Glutamatergic neuron (in vitro differentiated cells): ENCODE measurements around the gene BAHCC1. TPM values are rescaled to one million over a fixed set of nuclear protein-coding genes. Genes with fewer than 3 reads are reported as not detected.

Source experiments
- DNase-seq: peaks from one replicate; pipeline ENCODE4 v3.0.0; 2022
- H3K27ac Mint-ChIP-seq: one replicate; pipeline ENCODE4 v1.8.0; 2020; ENCODE audit warnings: mild to moderate bottlenecking, mixed read lengths, inconsistent platforms; ENCODE audit not compliant: unreplicated experiment
- H3K27me3 Mint-ChIP-seq: one replicate; pipeline ENCODE4 v1.8.0; 2020; ENCODE audit warnings: mild to moderate bottlenecking, moderate library complexity, mixed read lengths, inconsistent platforms; ENCODE audit not compliant: unreplicated experiment
- H3K36me3 Mint-ChIP-seq: one replicate; pipeline ENCODE4 v1.8.0; 2020; ENCODE audit warnings: mild to moderate bottlenecking, mixed read lengths, inconsistent platforms; ENCODE audit not compliant: unreplicated experiment
- H3K4me1 Mint-ChIP-seq: one replicate; pipeline ENCODE4 v1.8.0; 2020; ENCODE audit warnings: mild to moderate bottlenecking, low read depth, mixed read lengths, inconsistent platforms; ENCODE audit not compliant: unreplicated experiment
- H3K4me3 Mint-ChIP-seq: one replicate; pipeline ENCODE4 v1.8.0; 2020; ENCODE audit warnings: mild to moderate bottlenecking, mixed read lengths, inconsistent platforms; ENCODE audit not compliant: unreplicated experiment
- H3K9me3 Mint-ChIP-seq: one replicate; pipeline ENCODE4 v1.8.0; 2020; ENCODE audit warnings: mild to moderate bottlenecking, moderate library complexity, mixed read lengths, inconsistent platforms; ENCODE audit not compliant: unreplicated experiment
- total RNA-seq: library from RNA; stranded (reverse); fragmentation: NEBNext Ultra II Directional; extraction: Animal tissue kit (Norgen Biotek cat#: 25700); gene quantifications from one replicate; pipeline ENCODE4 v1.2.1, GENCODE V29; 2021; ENCODE audit not compliant: unreplicated experiment
- TF ChIP-seq, protein P1 (sequence below): fragments of 200-600 bp; sonication (generic); IDR thresholded peaks from one replicate; pipeline ENCODE4 v1.5.0; 2021; ENCODE audit not compliant: partially characterized antibody, unreplicated experiment

Gene BAHCC1
- total RNA-seq, 1 donor from 2014 or later, result 111 TPM

DNA sequence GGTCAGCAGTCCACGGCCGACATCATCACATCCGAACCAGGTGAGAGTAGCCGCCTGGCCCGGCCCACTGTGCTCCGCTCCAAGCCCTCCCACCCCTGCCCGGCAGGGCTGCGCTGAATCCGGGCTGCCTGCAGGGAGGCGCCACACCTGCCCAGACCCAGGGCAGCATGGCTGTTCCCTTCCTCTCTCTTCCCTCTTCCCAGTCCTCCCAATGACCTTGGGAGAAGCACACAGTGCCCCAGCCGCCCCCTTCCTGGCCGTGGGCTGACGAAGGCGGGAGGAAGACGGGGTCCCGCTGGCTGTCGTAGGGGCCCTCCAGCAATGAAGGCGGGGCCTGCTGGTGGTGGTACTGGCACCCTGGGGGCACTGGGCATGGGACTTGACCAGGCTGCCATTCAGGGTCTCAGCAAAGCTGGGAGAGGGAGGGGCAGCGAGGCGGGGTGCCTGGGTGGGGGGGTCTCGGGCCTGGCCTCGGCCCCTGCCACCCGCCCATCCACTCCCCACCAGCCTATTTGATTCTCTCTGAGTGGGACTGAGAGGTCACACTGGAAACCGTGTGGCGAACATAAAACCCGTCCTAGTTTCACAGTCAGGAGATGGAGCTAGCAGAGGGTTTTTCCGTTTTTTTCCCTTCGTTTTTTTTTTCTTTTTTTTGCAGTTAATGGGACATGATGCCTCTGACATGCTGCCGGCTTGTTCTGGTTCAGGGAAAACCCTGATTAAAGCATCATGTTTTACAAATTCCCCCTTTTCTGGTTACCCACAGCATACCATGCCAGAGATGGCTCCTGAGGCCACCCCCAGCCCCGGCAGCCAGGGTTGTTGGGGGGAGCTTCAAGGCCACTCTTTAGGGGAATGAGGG lies 50.6 kb downstream of the BAHCC1 start:
- TF ChIP-seq, protein P1, sequence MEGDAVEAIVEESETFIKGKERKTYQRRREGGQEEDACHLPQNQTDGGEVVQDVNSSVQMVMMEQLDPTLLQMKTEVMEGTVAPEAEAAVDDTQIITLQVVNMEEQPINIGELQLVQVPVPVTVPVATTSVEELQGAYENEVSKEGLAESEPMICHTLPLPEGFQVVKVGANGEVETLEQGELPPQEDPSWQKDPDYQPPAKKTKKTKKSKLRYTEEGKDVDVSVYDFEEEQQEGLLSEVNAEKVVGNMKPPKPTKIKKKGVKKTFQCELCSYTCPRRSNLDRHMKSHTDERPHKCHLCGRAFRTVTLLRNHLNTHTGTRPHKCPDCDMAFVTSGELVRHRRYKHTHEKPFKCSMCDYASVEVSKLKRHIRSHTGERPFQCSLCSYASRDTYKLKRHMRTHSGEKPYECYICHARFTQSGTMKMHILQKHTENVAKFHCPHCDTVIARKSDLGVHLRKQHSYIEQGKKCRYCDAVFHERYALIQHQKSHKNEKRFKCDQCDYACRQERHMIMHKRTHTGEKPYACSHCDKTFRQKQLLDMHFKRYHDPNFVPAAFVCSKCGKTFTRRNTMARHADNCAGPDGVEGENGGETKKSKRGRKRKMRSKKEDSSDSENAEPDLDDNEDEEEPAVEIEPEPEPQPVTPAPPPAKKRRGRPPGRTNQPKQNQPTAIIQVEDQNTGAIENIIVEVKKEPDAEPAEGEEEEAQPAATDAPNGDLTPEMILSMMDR, result no peak
- H3K36me3 Mint-ChIP-seq, result no peaks in the 10 kb centered on the region
- H3K27me3 Mint-ChIP-seq, result peaks cover 11% of the 10 kb centered on the region
- no peak for DNase-seq
- no peak overlapping the region for H3K4me3 Mint-ChIP-seq
- H3K9me3 Mint-ChIP-seq, result peaks cover 11% of the 10 kb centered on the region
- H3K4me1 Mint-ChIP-seq, result peaks cover 2% of the 10 kb centered on the region
- H3K27ac Mint-ChIP-seq, result no peak overlapping the region

DNA sequence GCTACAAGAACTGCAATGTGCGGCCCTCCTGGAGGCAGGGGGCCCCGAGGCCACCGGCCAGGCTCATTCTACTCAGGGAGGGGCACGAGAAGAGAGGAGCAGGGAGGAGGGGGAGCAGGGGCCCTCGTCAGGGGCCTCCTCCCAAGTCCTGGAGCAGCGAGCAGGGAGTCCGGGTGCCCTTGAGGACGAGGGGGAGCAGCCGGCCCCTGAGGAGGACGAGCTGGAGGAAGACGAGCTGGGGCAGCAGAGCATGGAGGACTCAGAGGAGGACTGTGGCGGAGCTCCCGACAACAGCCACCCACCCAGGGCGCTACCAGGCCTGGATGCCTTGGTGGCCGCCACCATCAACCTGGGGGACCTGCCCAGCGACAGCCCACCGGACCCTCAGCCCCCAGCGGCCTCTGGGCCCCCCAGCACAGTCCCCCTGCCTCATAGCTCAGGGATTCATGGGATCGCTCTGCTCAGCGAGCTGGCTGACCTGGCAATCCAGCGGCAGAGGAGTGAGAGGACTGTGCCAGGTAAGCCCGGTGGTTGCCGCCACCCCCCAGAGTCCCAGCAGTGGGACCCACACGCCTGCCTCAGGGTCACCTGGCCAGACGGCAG lies 52.2 kb downstream of the BAHCC1 start:
- Mint-ChIP-seq H3K27me3 (peaks cover 7% of the 10 kb centered on the region), H3K4me3 (no peak overlapping the region), H3K9me3 (peaks cover 8% of the 10 kb centered on the region), H3K4me1 (no peaks in the 10 kb centered on the region), H3K27ac (no peak overlapping the region), H3K36me3 (no peaks in the 10 kb centered on the region)
- DNase-seq, result no peak
- TF ChIP-seq, protein P1, result no peak

GRCh38 chr17:81448442-81448841 lies 53.2 kb downstream of the BAHCC1 start:
- Mint-ChIP-seq H3K27me3 (peaks cover 8% of the 10 kb centered on the region), H3K4me1 (peaks cover 4% of the 10 kb centered on the region), H3K9me3 (peaks cover 10% of the 10 kb centered on the region), H3K27ac (no peak overlapping the region), H3K4me3 (no peak overlapping the region), H3K36me3 (peaks cover 4% of the 10 kb centered on the region)
- no peak for DNase-seq
- TF ChIP-seq, protein P1, result no peak

GRCh38 chr17:81448950-81449349 lies 53.7 kb downstream of the BAHCC1 start:
- H3K27ac Mint-ChIP-seq, result no peak overlapping the region
- H3K9me3 Mint-ChIP-seq, result peaks cover 10% of the 10 kb centered on the region
- no peak overlapping the region for H3K4me3 Mint-ChIP-seq
- DNase-seq, result no peak
- peaks cover 4% of the 10 kb centered on the region for H3K36me3 Mint-ChIP-seq
- H3K27me3 Mint-ChIP-seq, result peaks cover 8% of the 10 kb centered on the region
- TF ChIP-seq, protein P1, result no peak
- peaks cover 4% of the 10 kb centered on the region for H3K4me1 Mint-ChIP-seq

DNA sequence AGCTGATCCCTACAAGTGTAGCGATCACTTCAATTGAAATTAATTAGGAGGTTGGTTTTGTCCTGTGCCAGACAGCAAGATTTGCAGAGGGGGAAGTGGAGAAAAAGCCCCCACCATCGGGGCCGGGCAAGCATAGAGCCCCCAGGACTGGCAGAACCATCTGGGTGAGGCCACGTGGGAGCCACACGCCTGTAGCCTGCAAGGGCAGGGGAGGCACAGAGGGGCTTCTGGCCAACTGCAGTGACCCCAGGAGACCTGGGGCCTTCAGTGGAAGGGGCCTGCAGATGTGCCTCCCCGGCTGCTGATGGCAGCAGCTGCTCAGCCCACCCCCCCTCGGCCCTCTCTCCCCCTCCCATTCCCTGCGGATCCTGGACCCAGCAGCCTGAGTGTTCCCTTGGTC lies 54.1 kb downstream of the BAHCC1 start:
- TF ChIP-seq, protein P1, result no peak
- peaks cover 4% of the 10 kb centered on the region for H3K4me1 Mint-ChIP-seq
- H3K27ac Mint-ChIP-seq, result no peak overlapping the region
- peaks cover 8% of the 10 kb centered on the region for H3K27me3 Mint-ChIP-seq
- H3K9me3 Mint-ChIP-seq, result peaks cover 10% of the 10 kb centered on the region
- no peak for DNase-seq
- peaks cover 4% of the 10 kb centered on the region for H3K36me3 Mint-ChIP-seq
- H3K4me3 Mint-ChIP-seq, result no peak overlapping the region
